UCSD-AML1 (cell line): ENCODE measurements around the gene FLII.

ENCODE experiments used
- DNase-seq: peaks from one replicate; lab custom pipeline; 2025; ENCODE audit not compliant: unreplicated experiment; lab: John Stamatoyannopoulos, UW

The FLII gene

GRCh38 chr17:18260332-18261145 lies 2.0 kb upstream of the FLII start, which contains the start of gene MIEF2:
Gene MIEF2, plus strand, starts transcription at chr17:18260662. Its CDS starts 2,059 bp downstream, at chr17:18262721.
- peak; percentile 90 for DNase-seq

GRCh38 chr17:18259621-18260331 lies 1.2 kb upstream of the FLII start:
- no peak for DNase-seq

- DNase-seq: peak; percentile 82
These were observed 569 bp downstream of the FLII start for GRCh38 chr17:18257982-18258355.

GRCh38 chr17:18257268-18257981 lies 1.1 kb downstream of the FLII start:
- no peak for DNase-seq

- DNase-seq: no peak
These were observed 1.8 kb downstream of the FLII start for GRCh38 chr17:18256776-18257175.

- DNase-seq: no peak
These were observed 2.2 kb downstream of the FLII start for GRCh38 chr17:18256351-18256750.

- no peak for DNase-seq
These were observed 3.5 kb downstream of the FLII start for GRCh38 chr17:18254888-18255649.

- DNase-seq: no peak
These were observed 4.4 kb downstream of the FLII start for GRCh38 chr17:18253947-18254821.

GRCh38 chr17:18253187-18253884 lies 5.2 kb downstream of the FLII start:
- DNase-seq: no peak

GRCh38 chr17:18252160-18252559 lies 6.4 kb downstream of the FLII start:
- no peak for DNase-seq

- no peak for DNase-seq
These were observed 7.3 kb downstream of the FLII start for GRCh38 chr17:18251204-18251603.

- DNase-seq: no peak
These were observed 7.8 kb downstream of the FLII start for GRCh38 chr17:18250708-18251107.

- no peak for DNase-seq
These were observed 8.3 kb downstream of the FLII start for GRCh38 chr17:18250259-18250658.

GRCh38 chr17:18248811-18249210 lies 9.7 kb downstream of the FLII start:
- DNase-seq: no peak

- peak; percentile 51 for DNase-seq
These were observed 10.2 kb downstream of the FLII start for GRCh38 chr17:18248300-18248731.

- DNase-seq: no peak
These were observed 10.9 kb downstream of the FLII start for GRCh38 chr17:18247613-18248001.

GRCh38 chr17:18246880-18247612 lies 11.5 kb downstream of the FLII start:
- no peak for DNase-seq

- no peak for DNase-seq
These were observed 12.3 kb downstream of the FLII start for GRCh38 chr17:18246109-18246725.
